NCI-H2196 treated with DMSO at 0.1 percent for 48 hours (cell line): ENCODE results near the gene EML4.
"Not testable (repeated sequence)": the region's sequence is repeated elsewhere in the genome, so short reads cannot be mapped to it uniquely, and the experiment has no call there.

ENCODE experiments used
- DNase-seq: peaks from one replicate; lab custom pipeline; 2025; ENCODE audit not compliant: unreplicated experiment; lab: John Stamatoyannopoulos, UW

EML4 gene

GRCh38 chr2:42250925-42251324 is 81.8 kb downstream of the EML4 start:
- no peak for DNase-seq

- DNase-seq: no peak
These were observed 83.3 kb downstream of the EML4 start for GRCh38 chr2:42252464-42252863.

DNA sequence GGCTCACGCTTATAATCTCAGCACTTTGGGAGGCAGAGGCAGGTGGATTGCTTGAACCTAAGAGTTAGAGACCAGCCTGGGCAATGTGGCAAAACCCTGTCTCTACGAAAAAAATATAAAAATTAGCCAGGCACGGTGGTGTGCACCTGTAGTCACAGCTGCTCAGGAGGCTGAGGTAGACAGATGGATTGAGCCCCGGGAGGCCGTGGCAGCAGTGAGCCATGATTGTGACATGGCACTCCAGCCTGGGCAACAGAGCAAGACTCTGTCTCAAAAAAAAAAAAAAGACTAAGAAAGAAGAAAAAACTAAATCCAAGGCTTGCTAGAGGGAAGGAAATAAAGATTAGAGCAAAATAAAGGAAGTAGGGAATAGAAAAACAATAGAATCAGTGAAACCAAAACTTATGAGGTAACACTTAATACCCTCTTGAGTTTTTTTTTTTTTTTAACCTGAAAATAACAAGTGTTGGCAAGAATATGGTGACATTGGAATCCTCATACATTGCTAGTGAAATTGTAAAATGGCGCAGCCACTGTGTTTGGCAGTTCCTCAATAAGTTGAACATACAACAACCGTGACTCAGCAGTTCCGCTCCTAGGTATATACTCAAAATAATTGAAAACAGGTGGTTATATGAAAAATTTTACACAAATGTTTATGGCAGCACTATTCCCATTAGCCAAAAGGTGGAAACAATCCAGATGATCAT is 85.2 kb downstream of the EML4 start:
- DNase-seq: no peak

DNA sequence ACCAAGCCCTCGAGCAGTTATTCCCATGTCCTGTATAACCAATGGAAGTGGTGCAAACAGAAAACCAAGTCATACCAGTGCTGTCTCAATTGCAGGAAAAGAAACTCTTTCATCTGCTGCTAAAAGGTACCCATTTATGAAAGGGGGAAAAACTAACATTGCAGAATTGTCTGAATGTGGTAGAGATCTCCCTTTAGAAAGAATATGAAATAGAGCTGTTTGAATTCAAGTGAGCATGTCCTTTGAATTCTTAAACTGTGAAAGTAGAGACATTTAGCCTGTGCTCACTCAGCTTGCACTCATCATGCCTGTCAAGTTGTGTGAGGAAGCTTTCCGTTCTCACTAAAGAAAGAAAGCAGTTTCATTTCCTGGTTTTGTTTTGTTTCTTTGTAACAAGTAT is 87.4 kb downstream of the EML4 start:
- no peak for DNase-seq

- peak; percentile 45 for DNase-seq
These were observed 92.5 kb downstream of the EML4 start for GRCh38 chr2:42261518-42262195.

GRCh38 chr2:42266236-42266635 is 97.1 kb downstream of the EML4 start:
- DNase-seq: no peak

GRCh38 chr2:42267530-42267929 is 98.4 kb downstream of the EML4 start:
- no peak for DNase-seq

- DNase-seq: no peak
These were observed 99.5 kb downstream of the EML4 start for GRCh38 chr2:42268528-42269151.

DNA sequence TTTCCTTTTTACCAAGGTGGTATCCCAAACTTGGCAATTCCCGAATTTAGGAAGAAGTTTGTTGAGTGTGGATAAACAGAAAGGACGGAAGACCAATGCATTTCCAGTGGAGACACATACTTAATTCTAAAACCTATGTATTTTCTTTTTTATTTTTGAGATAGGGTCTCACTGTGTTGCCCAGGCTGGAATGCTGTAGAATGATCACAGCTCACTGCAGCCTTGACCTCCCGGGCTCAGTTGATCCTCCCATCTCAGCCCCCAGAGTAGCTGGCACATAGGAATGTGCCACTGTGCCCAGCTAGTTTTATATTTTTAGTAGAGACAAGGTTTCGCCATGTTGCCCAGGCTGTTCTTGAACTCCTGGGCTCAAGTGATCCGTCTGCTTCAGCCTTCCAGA is 101.6 kb downstream of the EML4 start:
- DNase-seq: no peak

DNA sequence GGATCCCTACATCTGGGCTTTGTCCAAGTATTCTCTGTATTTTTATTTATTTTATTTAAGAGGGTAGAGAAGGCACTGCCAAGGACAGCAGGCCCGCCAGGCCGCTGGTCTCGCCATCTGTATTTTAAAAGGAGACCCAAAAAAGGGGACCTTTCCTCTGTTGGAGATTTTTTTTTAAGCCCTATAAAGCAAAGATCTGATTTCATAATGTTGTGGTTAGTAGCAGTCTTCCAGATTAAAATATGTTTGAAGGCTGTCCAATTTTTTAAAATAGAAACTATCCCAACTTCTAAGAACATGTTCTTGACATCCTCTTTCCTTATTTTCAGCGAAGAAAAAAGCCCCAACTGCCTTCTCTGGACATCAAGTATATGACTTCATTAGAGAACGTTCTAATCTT is 102.1 kb downstream of the EML4 start:
- DNase-seq: not testable (repeated sequence)

DNA sequence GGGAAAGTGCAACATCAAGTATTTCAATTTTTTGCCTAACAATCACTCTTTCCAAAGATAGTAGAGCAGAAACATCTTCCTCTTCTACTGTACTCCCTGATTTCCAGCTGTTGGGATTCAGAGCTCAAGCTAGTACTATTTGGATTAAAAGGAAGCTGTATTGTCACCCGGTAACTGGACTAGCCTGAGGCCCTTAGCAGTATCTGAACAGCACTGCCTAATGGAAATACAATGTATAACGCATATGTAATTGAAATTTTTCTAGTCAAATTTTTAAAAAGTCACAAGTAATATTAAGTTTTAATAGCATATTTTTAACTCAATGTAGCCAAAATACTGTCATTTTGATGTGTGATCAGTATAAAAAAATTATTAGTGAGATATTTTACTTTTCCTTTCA is 105.7 kb downstream of the EML4 start:
- DNase-seq: no peak

DNA sequence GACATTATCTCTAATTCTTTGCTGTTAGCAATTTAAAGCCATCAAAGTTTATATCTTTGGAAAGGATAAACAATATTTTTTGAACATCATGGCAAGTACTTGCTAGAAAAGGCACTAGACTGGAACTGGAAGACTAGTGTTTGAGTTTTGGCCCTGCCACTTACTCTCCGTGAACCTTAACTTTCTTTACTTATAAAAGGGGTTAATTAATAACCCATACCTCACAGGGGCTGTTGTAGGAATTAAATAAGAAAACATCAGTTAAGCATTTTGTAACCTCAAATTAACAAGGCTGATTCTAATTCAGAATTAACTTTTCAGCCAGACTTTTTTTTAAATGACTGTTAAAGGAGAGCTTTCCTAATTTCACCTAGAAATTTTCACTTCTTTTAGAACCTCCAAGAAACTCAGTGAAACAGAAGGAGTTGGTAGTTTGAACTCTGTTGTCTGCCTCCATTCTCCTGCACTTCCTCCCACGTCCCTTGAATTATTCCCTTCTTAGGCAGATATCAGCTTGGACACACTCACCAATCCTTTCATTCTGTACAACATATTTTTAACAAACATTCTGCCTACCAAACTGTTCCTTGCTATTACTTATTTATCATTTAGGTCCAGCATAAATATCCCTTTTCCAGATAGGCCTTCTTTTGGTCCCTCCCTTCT is 112.4 kb downstream of the EML4 start:
- no peak for DNase-seq

DNA sequence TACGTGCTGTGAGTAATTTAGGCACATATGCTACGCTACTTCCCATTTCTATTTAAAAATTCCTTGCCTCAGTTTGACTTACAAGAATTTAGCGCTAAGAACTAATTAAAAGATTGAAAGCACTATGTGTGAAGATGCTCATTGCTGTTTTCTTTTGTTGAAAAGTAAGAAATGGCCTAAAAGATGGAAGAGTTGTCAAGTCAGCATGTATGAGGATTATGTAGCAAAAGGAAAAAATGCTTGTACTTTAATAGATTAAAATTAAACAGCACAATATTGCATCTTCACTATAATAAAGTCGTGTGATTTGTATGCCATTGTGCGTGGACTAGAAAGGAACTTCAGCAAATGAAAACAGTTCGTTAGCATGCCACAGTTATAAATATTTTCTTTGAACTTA is 114.9 kb downstream of the EML4 start:
- DNase-seq: no peak

DNA sequence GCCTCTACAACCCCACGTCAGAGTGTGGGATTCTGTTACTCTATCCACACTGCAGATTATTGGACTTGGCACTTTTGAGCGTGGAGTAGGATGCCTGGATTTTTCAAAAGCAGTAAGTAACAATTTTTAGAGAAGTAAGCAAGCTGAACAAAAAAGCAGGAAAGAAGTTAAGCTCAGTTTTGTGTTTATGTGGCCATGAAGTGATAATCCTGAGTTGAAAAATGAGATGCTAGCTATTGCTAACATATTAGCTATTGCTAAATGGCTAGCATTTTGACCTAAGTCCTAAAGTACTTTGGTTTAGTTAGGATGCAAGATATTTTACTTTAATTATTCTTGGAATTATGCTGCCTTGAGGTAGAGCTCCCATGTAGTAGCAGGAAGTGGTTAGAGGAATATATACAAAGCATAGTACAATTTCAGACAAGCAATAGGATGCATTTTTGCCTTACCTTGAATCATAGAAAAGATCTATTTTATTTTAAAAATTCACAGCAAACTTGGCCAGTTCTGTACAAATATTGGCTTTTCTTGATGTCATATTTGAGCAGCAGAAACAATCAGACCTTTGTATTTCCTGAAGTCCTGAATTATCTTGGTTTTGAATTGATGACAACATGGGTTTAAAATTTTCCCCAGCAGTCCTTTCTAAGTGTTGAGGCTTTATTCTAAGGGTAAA is 117.3 kb downstream of the EML4 start:
- DNase-seq: no peak

DNA sequence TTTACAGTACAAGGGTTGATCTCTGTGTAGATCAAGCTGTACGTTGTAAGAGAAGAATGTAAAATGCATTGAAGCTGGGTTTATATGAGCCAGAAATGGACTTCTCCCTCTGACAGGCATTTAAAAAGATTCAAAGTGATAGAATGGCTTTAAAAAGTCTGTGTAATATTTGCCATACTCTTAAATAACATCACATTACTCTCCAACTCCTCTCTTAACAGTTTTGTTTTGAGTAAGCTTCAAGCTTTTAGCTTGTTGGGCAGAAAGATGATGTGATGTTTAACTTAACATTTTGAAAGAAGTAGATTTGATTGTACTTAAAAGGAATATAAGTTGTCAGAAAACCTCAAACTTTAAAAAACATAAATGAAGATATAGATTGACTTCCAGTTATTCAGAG is 119.7 kb downstream of the EML4 start:
- DNase-seq: no peak

DNA sequence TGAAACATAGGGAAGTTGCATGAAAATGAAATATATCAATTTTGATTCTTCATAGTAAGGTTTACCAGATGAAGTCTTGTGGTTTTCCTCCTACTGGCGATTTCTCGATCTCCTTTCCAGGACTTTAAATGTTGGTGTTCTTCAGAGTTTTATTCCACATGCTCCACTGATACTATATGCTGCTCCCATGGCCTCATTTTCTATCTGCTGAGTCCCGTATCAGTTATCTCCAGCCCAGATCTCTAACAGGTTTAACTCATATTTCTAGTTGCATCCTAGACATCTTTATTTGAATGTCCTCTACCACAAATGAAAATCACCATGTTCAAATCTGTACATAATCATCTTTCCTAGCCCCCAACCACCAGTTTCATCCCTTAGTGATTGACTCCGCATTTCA is 120.1 kb downstream of the EML4 start:
- DNase-seq: no peak

GRCh38 chr2:42290005-42290404 is 120.9 kb downstream of the EML4 start:
- no peak for DNase-seq

GRCh38 chr2:42293019-42293418 is 123.9 kb downstream of the EML4 start:
- no peak for DNase-seq

DNA sequence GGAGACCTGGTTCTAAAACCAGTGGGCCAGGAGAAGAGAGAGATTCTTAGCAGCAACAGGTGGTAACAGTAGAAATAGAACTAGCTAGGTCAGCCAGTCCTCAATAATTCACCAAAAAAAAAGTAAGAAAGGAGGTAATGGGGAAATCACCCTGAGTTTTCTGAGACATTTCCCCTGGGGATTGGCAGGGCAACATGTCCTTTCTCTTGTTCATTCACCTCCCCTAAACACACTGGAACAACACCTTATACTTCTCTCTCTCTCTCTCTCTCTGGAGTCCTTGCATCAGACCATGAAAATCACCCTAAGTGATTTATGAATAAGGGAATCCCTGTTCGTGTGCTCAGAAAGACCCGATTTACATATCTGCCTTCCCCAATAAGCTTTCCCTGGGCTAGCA is 127.1 kb downstream of the EML4 start:
- no peak for DNase-seq

- DNase-seq: no peak
These were observed 128.3 kb downstream of the EML4 start for GRCh38 chr2:42297322-42297936.

- no peak for DNase-seq
These were observed 129.0 kb downstream of the EML4 start for GRCh38 chr2:42298132-42298531.
